Activated CD8-positive, alpha-beta memory T cell treated with anti-CD3 and anti-CD28 coated beads, Interleukin-2, amount 10 ng/mL, durations not matched to agents 7 days and 5 days (primary cell): ENCODE results near the gene DLG1. TPM values are rescaled to one million over a fixed set of nuclear protein-coding genes. Genes with fewer than 3 reads are reported as not detected.

Experiments
- ATAC-seq: fragments of 150-1000 bp; cut with Tn5 transposase; one replicate; pipeline ENCODE4 v1.10.0; 2021; ENCODE audit warnings: moderate library complexity
- CTCF ChIA-PET: fragments of 350-600 bp; sonication (Branson Sonifier 250); formaldehyde crosslinking; loops from one replicate; lab custom pipeline; 2021; ENCODE audit warnings: antibody characterized with exemption; lab: Charles Lee
- DNase-seq: peaks from one replicate; pipeline ENCODE4 v3.0.0-alpha.2; 2020
- H3K27ac Mint-ChIP-seq: one replicate; pipeline ENCODE4 v1.8.0; 2021; ENCODE audit warnings: mild to moderate bottlenecking, mixed read lengths
- H3K27me3 Mint-ChIP-seq: one replicate; pipeline ENCODE4 v1.8.0; 2021; ENCODE audit warnings: mixed read lengths
- H3K36me3 Mint-ChIP-seq: one replicate; pipeline ENCODE4 v1.8.0; 2021; ENCODE audit warnings: mild to moderate bottlenecking, mixed read lengths
- H3K4me1 Mint-ChIP-seq: one replicate; pipeline ENCODE4 v1.8.0; 2021; ENCODE audit warnings: mixed read lengths
- H3K4me3 Mint-ChIP-seq: one replicate; pipeline ENCODE4 v1.8.0; 2021; ENCODE audit warnings: mild to moderate bottlenecking, moderate library complexity, mixed read lengths
- H3K9me3 Mint-ChIP-seq: one replicate; pipeline ENCODE4 v1.8.0; 2022; ENCODE audit warnings: low read depth, mixed read lengths
- total RNA-seq, 2 experiments: library from RNA; stranded (reverse); gene quantifications; one replicate each; pipeline ENCODE4 v1.2.3, GENCODE V29; 2021

DLG1 gene
- total RNA-seq, 2 experiments from 2014 or later, result 62.0 to 80.3 TPM

DNA sequence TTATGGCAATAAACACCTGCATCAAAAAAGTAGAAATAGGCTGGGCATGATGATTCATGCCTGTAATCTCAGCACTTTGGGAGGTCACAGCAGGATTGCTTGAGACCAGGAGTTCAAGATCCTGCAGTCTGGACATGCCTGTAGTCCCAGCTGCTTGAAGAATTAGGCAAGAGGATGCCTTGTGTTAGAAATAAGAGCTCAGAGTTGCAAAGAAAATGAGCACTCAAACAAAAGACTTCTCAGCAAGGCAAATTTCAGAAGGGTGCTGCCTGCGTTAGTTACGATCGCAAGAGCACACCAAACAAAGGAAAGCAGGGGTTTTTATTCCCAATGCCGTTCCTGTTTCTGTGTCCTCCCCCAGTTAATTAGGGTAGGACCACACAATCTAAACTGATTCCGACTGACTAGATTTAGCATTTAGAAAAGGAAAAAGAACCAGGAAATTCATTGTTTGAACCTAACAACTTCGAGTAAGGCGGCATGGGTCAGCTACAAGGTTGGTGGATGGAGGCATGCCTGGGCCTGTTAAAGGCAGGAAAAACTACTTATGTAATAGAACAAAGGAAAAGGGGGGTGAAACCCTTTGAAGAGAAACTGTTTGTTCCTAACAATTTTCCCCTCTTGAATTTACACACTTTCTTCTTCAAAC, 55.5 kb downstream of the DLG1 start:
- Mint-ChIP-seq H3K4me3 (no peak overlapping the region), H3K9me3 (peaks cover 26% of the 10 kb centered on the region), H3K27ac (no peak overlapping the region), H3K27me3 (no peaks in the 10 kb centered on the region), H3K36me3 (peaks cover 80% of the 10 kb centered on the region), H3K4me1 (peaks cover 18% of the 10 kb centered on the region)
- CTCF ChIA-PET, result interaction anchor here (1.6 kb wide), 1 partner anchor 267 kb away, joined by 3 read pairs; no protein-coding TSS in a partner anchor
- ATAC-seq, result no peak
- no peak for DNase-seq

DNA sequence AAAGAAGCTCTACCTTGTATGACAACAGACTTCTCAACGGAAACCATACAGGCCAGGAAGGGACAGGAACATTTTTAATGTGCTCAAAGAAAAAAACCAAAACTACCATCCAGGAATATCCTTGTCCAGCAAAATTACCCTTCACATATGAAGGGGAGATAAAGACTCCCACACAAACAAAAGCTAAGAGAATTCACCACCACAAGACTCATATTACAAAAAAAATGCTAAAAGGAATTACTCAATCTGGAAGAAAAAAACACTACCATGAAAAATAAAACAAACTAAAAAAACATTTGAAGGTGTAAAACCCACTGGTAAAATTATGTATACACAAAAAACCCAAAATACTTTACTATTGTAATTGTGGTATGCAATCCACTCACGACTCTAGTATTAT, 57.2 kb downstream of the DLG1 start:
- H3K27ac Mint-ChIP-seq, result no peak overlapping the region
- no peak for DNase-seq
- H3K4me1 Mint-ChIP-seq, result peaks cover 18% of the 10 kb centered on the region
- CTCF ChIA-PET, result interaction anchor here (0.8 to 1.0 kb wide), 3 partner anchors 11 to 16 kb away, joined by 3 read pairs; no protein-coding TSS in a partner anchor
- H3K36me3 Mint-ChIP-seq, result peaks cover 73% of the 10 kb centered on the region
- ATAC-seq, result no peak
- peaks cover 23% of the 10 kb centered on the region for H3K9me3 Mint-ChIP-seq
- H3K27me3 Mint-ChIP-seq, result no peaks in the 10 kb centered on the region
- H3K4me3 Mint-ChIP-seq, result no peak overlapping the region

DNA sequence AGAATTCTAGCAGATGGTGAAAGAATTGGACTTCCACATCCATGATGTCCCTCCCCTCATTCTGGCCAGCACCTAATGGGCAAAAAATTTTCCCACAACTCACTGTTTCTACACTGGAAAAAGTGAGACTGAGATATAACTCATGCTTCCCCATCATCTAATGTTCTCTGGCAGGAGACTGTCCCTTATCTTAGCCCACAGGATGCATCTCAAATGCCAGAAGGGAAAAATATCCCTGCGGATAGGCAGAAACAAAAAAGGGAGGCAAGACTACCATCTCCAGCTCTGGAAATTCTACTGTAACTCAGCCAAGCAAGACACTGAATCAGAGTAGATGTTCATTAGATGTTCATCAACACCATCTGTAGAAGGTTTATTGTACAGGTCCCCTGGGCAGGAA, 58.6 kb downstream of the DLG1 start:
- DNase-seq, result no peak
- H3K36me3 Mint-ChIP-seq, result peaks cover 73% of the 10 kb centered on the region

DNA sequence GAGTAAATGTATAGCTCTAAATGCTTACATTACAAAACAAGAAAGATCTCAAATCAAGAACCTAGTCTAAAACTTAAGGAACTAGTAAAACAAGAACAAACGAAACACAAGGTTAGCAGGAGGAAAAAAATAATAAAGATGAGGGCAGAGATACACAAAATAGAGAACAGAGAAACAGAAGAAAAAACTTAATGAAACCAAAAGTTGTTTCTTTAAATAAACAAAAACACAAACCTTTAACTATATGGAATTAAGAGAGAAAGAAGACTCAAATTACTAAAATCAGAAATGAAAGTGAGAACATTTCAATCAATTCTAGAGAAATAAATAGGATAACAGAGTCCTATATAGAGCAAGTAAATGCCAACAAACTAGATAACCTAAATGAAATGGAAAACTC, 59.6 kb downstream of the DLG1 start:
- H3K4me3 Mint-ChIP-seq, result no peak overlapping the region
- CTCF ChIA-PET, result interaction anchor here (1.1 kb wide), 1 partner anchor 14 kb away, joined by 3 read pairs; no protein-coding TSS in a partner anchor
- DNase-seq (no peak), ATAC-seq (no peak)
- no peaks in the 10 kb centered on the region for H3K27me3 Mint-ChIP-seq
- no peak overlapping the region for H3K27ac Mint-ChIP-seq
- H3K4me1 Mint-ChIP-seq, result peaks cover 18% of the 10 kb centered on the region
- H3K9me3 Mint-ChIP-seq, result peaks cover 16% of the 10 kb centered on the region
- peaks cover 70% of the 10 kb centered on the region for H3K36me3 Mint-ChIP-seq

More for the DNA sequence above, 58.6 kb downstream of the DLG1 start:
- Mint-ChIP-seq H3K27me3 (no peaks in the 10 kb centered on the region), H3K4me1 (peaks cover 18% of the 10 kb centered on the region), H3K27ac (no peak overlapping the region), H3K9me3 (peaks cover 26% of the 10 kb centered on the region), H3K4me3 (no peak overlapping the region)
- CTCF ChIA-PET, result no interaction called here
- ATAC-seq, result no peak

DNA sequence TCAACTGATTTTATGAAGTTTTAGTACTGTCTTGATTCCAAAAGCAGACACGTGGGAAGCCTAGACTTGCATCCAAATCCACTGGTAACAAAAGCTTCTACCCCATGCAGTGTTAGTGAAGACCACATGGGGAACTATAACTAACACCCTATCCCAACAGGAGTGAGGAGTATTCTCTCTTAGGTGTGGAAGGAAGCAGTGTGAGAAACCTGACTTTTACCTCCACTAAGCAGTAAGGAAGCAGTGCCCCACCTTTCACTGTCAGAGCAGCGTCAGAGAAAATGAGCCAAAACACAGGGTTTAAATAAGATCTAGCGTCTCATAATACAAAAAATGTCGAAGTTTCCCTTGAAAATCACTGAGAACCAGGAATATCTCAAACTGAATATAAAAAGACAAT, 60.5 kb downstream of the DLG1 start:
- no peak overlapping the region for H3K4me3 Mint-ChIP-seq
- CTCF ChIA-PET, result interaction anchor here (1.0 to 1.8 kb wide), 3 partner anchors 13 to 16 kb away, joined by 3 to 5 read pairs (median 3); no protein-coding TSS in a partner anchor
- H3K27me3 Mint-ChIP-seq, result no peaks in the 10 kb centered on the region
- ATAC-seq, result no peak
- H3K9me3 Mint-ChIP-seq, result peaks cover 12% of the 10 kb centered on the region
- DNase-seq, result no peak
- peaks cover 62% of the 10 kb centered on the region for H3K36me3 Mint-ChIP-seq
- no peak overlapping the region for H3K27ac Mint-ChIP-seq
- H3K4me1 Mint-ChIP-seq, result peaks cover 18% of the 10 kb centered on the region

DNA sequence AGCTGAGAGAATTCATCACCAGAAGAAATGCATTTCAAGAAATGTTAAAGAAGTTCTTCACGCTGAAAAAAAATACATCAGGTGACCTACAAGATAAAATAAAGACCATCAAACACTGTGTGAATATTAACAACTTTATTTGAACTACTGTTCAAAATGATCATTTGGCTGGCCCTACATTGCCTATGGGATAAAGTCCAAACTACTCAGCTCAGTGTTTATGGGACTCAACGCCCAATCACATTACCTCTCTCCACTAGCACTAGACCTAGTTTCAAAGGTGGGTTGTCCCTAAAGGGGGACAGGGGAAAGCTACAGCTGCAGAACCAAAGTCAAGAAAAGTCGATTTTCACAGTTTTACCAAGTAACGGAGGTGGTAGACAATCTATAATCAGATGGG, 62.0 kb downstream of the DLG1 start:
- Mint-ChIP-seq H3K27ac (no peak overlapping the region), H3K4me3 (no peak overlapping the region), H3K36me3 (peaks cover 50% of the 10 kb centered on the region), H3K4me1 (peaks cover 15% of the 10 kb centered on the region), H3K27me3 (no peaks in the 10 kb centered on the region), H3K9me3 (peaks cover 10% of the 10 kb centered on the region)
- CTCF ChIA-PET, result interaction anchor here (1.8 kb wide), 1 partner anchor 12 kb away, joined by 5 read pairs; no protein-coding TSS in a partner anchor
- DNase-seq, result no peak
- no peak for ATAC-seq

DNA sequence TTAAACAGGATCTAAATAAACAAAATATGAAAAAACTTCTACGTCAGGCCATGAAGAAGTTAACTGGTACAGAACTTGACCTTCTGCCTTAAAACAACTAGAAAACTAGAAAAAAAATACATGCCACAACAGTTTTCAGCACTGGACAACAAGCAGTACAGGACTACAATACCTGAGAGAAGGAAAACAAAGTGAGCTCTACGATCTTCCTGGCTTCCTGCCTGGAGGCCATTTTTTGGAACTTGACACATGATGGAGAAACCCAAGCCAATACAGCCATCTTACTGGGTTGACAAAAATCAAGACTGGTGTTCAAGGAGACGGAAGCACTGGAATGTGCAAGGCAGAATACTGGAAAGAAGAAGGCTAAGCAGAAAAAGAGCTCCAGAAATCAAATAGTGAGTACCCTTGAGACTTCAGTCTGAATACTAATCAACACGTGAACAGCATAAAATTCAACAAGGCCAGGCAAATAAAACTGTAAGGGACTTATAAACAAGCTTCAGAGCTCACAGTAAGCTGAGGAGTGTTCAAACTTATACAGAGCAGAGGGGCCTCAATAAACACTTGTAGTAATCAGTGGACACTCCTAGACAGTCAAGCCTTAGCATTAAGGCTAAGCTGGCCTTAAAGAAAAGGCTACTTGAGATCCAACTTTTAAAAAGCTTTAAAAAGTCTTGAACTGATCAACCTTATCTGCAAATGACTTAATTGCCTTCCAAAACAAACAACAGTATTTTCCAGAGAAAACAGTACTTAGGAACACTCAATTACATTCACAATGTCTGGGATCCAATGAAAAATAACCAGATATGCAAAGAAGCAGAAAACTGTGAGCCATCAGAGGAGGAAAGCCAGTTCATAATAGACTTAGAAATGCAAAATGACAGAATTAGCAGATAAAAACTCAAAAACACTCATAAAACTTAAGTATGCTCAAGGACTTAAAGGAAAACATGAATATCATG, 63.2 kb downstream of the DLG1 start:
- Mint-ChIP-seq H3K27ac (no peak overlapping the region), H3K9me3 (peaks cover 3% of the 10 kb centered on the region), H3K36me3 (peaks cover 40% of the 10 kb centered on the region), H3K27me3 (no peaks in the 10 kb centered on the region), H3K4me3 (no peak overlapping the region), H3K4me1 (peaks cover 15% of the 10 kb centered on the region)
- CTCF ChIA-PET, result interaction anchor here (1.0 kb wide), 1 partner anchor 11 kb away, joined by 3 read pairs; no protein-coding TSS in a partner anchor
- ATAC-seq (no peak), DNase-seq (no peak)

DNA sequence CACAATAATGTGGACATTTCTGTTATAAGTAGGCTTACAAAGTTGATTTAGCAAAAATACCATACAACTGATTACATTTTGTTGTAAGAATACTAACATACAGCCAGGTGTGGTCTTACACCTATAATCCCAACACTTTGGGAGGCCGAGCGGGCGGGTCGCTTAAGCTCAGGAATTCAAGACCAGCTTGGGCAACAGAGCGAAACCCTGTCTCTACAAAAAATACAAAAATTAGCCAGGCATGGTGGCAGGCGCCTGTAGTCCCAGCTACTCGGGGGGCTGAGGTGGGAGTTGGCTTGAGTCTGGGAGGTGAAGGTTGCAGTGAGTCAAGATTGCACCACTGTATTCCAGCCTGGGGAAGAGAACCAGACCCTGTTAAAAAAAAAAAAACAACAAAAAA, 67.1 kb downstream of the DLG1 start:
- CTCF ChIA-PET, result no interaction called here

DNA sequence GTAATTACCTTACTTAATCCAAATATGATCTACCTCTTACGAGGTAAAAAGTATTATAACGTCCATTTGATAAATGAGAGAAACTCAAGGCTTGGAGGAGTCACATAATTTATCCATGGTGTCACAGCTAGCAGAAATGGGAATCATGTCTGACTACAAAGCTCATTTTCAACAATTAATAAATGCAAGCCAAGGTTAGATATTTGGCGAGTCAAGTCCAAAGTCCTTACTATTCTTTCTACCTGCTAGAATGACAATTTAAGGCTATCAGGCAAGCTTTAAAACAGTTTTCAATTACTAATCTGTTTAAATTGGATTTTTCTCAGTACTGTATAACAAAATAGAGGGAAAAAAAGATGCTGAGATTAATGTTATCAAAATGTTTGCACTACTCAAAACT, 68.6 kb downstream of the DLG1 start:
- H3K36me3 Mint-ChIP-seq, result peaks cover 11% of the 10 kb centered on the region
- ATAC-seq (no peak), DNase-seq (no peak)
- CTCF ChIA-PET, result interaction anchor here (1.2 kb wide), 1 partner anchor 27 kb away, joined by 5 read pairs; no protein-coding TSS in a partner anchor
- H3K4me3 Mint-ChIP-seq, result no peak overlapping the region
- H3K27me3 Mint-ChIP-seq, result no peaks in the 10 kb centered on the region
- peaks cover 9% of the 10 kb centered on the region for H3K4me1 Mint-ChIP-seq
- H3K27ac Mint-ChIP-seq, result no peak overlapping the region
- no peaks in the 10 kb centered on the region for H3K9me3 Mint-ChIP-seq

More for the DNA sequence above, 67.1 kb downstream of the DLG1 start:
- H3K9me3 Mint-ChIP-seq, result peaks cover 3% of the 10 kb centered on the region
- H3K36me3 Mint-ChIP-seq, result peaks cover 24% of the 10 kb centered on the region
- H3K27ac Mint-ChIP-seq, result no peak overlapping the region
- H3K4me3 Mint-ChIP-seq, result no peak overlapping the region
- DNase-seq (no peak), ATAC-seq (no peak)
- no peaks in the 10 kb centered on the region for H3K27me3 Mint-ChIP-seq
- peaks cover 9% of the 10 kb centered on the region for H3K4me1 Mint-ChIP-seq

DNA sequence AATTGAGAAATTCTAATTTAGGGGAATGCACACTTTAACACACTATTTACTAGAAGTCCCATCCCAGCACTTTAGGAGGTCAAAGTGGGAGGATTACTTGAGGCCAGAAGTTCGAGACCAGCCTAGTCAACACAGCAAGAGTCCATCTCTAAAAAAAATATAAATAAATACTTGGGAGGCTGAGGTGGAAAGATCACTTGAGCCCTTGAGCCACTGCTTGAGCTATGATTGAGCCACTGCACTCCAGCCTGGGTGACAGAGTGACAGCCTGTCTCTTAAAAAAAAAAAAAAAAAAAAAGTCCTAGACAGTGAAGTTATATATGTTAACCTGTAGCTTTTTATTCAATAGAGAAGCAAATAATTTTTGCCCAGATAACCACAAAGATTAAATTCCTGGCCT, 69.2 kb downstream of the DLG1 start:
- H3K36me3 Mint-ChIP-seq, result peaks cover 5% of the 10 kb centered on the region
- CTCF ChIA-PET, result interaction anchor here (1.2 kb wide), 1 partner anchor 28 kb away, joined by 5 read pairs; no protein-coding TSS in a partner anchor
- H3K4me1 Mint-ChIP-seq, result peaks cover 9% of the 10 kb centered on the region
- no peak for DNase-seq
- no peaks in the 10 kb centered on the region for H3K27me3 Mint-ChIP-seq
- ATAC-seq, result no peak
- no peak overlapping the region for H3K27ac Mint-ChIP-seq
- no peak overlapping the region for H3K4me3 Mint-ChIP-seq
- H3K9me3 Mint-ChIP-seq, result no peaks in the 10 kb centered on the region

DNA sequence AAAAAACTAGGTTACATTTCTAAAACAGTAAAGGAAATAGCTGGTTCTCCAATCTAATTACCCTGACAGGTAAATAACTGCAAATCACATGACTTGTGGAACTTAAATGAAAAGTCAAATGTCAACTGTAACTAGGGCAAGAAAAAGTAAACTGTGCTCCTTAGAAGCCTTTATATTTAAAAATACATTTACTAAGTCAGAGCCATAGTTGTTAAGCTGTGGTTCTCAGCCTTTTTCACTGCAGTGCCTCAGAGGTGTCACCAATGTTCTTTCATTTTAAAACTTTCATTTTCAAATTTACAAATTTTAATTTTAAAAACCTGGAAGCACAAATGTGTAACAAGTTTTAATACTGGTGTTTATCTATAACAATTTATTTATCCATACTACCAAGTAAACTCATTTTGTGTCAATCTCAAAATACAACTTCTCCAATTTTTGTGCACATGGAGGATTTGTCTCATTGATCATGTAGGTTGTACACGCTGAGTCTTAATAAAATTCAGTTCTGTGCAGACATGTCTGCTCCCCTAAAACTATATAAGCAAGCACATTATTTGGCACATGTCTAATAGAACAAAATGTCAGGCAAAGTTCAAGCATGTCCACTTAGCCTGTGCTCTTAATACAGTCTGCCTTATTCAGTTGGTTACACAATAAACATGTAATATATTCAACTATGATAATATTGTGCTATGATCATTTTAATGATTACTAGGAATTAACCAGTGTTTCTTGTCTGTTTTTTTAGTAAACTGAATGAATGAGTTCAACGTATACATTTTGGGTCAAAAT, 70.4 kb downstream of the DLG1 start:
- no peaks in the 10 kb centered on the region for H3K9me3 Mint-ChIP-seq
- no peak overlapping the region for H3K27ac Mint-ChIP-seq
- no peak for DNase-seq
- H3K4me1 Mint-ChIP-seq, result peaks cover 11% of the 10 kb centered on the region
- peaks cover 3% of the 10 kb centered on the region for H3K36me3 Mint-ChIP-seq
- ATAC-seq, result no peak
- H3K27me3 Mint-ChIP-seq, result no peaks in the 10 kb centered on the region
- CTCF ChIA-PET, result interaction anchor here (1.2 to 1.3 kb wide), 2 partner anchors 29 to 226 kb away, joined by 3 read pairs; no protein-coding TSS in a partner anchor
- no peak overlapping the region for H3K4me3 Mint-ChIP-seq

DNA sequence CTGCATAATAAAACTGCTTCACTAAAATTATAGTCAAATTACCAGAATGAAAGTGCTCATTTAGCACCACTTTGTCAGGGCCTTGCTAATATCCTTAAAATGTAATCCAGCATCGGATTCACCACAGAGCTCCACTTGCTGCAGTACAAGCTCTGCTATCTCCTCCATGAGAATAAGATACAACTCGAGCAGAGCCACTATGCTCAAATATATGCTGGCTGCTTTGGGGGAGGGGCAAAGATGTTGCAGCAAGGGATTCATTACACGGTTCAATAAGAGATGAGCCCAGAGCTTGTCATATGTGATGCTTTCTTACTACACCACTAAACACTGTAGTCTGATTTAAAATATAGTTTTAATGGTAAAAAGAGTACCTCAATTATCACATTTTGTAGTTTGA, 72.2 kb downstream of the DLG1 start:
- Mint-ChIP-seq H3K27me3 (no peaks in the 10 kb centered on the region), H3K9me3 (no peaks in the 10 kb centered on the region), H3K4me3 (no peak overlapping the region), H3K36me3 (peaks cover 2% of the 10 kb centered on the region), H3K27ac (no peak overlapping the region), H3K4me1 (peaks cover 11% of the 10 kb centered on the region)
- CTCF ChIA-PET, result interaction anchor here (1.2 kb wide), 1 partner anchor 38 kb away, joined by 3 read pairs; no protein-coding TSS in a partner anchor
- DNase-seq, result no peak
- no peak for ATAC-seq
